K562 (cell line): ENCODE results near the gene KATNAL2. TPM values are rescaled to one million over a fixed set of nuclear protein-coding genes. Genes with fewer than 3 reads are reported as not detected.

ENCODE experiments used
- ATAC-seq: fragments of 200-7000 bp; cut with Tn5 transposase; 3 replicates; pipeline ENCODE4 v1.9.1; 2020; ENCODE audit warnings: moderate library complexity
- BruUV-seq: library from RNA; stranded (reverse); fragments of 400-500 nt; replicated peaks from 2 replicates; lab custom pipeline; 2021; lab: Mats Ljungman, UMichigan
- CTCF ChIA-PET: fragments of 300-600 bp; formaldehyde crosslinking; extraction: SDS; loops from one replicate; lab custom pipeline; 2021; ENCODE audit warnings: low intra/inter-chr PET ratio; lab: Yijun Ruan, JAX
- POLR2A ChIA-PET: fragments of 300-600, 350-650 bp; sonication (Branson Sonifier 250); formaldehyde crosslinking; extraction: SDS; loops from one replicate; lab custom pipeline; 2021; ENCODE audit warnings: antibody characterized with exemption, inconsistent platforms; lab: Yijun Ruan, JAX
- DNase-seq, 4 experiments: peaks; one replicate each; pipeline versions ENCODE4 v3.0.0 to v3.0.0-alpha.2; 2011 to 2018; ENCODE audit warnings: low spot score in 3 of 4, mixed read lengths in 3 of 4; ENCODE audit errors: extremely low read depth in 1 of 4
- FAIRE-seq: peaks from 2 replicates; lab custom pipeline; 2011; peaks lifted over from hg19 to GRCh38; lab: Jason Lieb, UNC
- H2AFZ ChIP-seq: 2 replicates; pipeline ENCODE4 v1.6.0; 2011; ENCODE audit warnings: low read depth, low read length, control low read depth, inconsistent platforms
- H3K27ac ChIP-seq: fragments of 200-600 bp; 3 replicates; pipeline ENCODE4 v1.8.0; 2011; ENCODE audit warnings: low read depth, mild to moderate bottlenecking, control low read depth, inconsistent platforms, low read length, moderate library complexity, mixed read lengths; ENCODE audit errors: extremely low read depth
- H3K27me3 ChIP-seq, 2 experiments: fragments of 300-600 bp in 1 of 2; 2 replicates in 1 of 2; 3 replicates in 1 of 2; pipeline versions ENCODE4 v1.6.0 to v1.8.0; 2011; ENCODE audit warnings: inconsistent platforms in 2 of 2, low read length in 2 of 2, mild to moderate bottlenecking in 1 of 2, mixed read lengths in 1 of 2, moderate library complexity in 1 of 2; ENCODE audit not compliant: control insufficient read depth in 2 of 2, insufficient read depth in 2 of 2
- H3K36me3 ChIP-seq: fragments of 300-600 bp; 3 replicates; pipeline ENCODE4 v1.8.0; 2011; ENCODE audit warnings: mild to moderate bottlenecking, low read length, inconsistent platforms; ENCODE audit not compliant: control insufficient read depth, insufficient read depth
- H3K4me1 ChIP-seq, 2 experiments: fragments of 200-600 bp in 1 of 2; replicated peaks in 1 of 2; 2 replicates in 1 of 2; 3 replicates in 1 of 2; pipeline versions ENCODE4 v1.5.1 to v1.8.0; 2011; ENCODE audit warnings: inconsistent platforms in 2 of 2, low read length in 2 of 2, mild to moderate bottlenecking in 1 of 2, mixed read lengths in 1 of 2, moderate library complexity in 1 of 2; ENCODE audit not compliant: control insufficient read depth in 2 of 2, insufficient read depth in 2 of 2
- H3K4me2 ChIP-seq: 2 replicates; pipeline ENCODE4 v1.6.1; 2011; ENCODE audit warnings: low read length, control low read depth, inconsistent platforms, mixed read lengths; ENCODE audit not compliant: insufficient read depth
- H3K4me3 ChIP-seq: fragments of 200-600 bp; sonication (generic), shearing (Covaris generic); 2 replicates; pipeline ENCODE4 v1.5.1; 2016; ENCODE audit warnings: control low read depth, inconsistent platforms
- H3K79me2 ChIP-seq: fragments of 200-600 bp; 3 replicates; pipeline ENCODE4 v1.8.0; 2011; ENCODE audit warnings: low read length, inconsistent platforms; ENCODE audit not compliant: control insufficient read depth, insufficient read depth
- H3K9ac ChIP-seq, 2 experiments: 2 replicates each; pipeline versions ENCODE4 v1.6.0 to v1.6.1; 2011; ENCODE audit warnings: low read depth in 2 of 2, low read length in 2 of 2, control low read depth in 1 of 2, inconsistent platforms in 1 of 2, mild to moderate bottlenecking in 1 of 2, mixed read lengths in 1 of 2; ENCODE audit not compliant: insufficient read depth in 1 of 2
- H3K9me1 ChIP-seq: one replicate; pipeline ENCODE4 v1.6.0; 2011; ENCODE audit warnings: inconsistent platforms, mild to moderate bottlenecking, low read length, moderate library complexity; ENCODE audit not compliant: control insufficient read depth, insufficient read depth
- H3K9me3 ChIP-seq: replicated peaks from 2 replicates; pipeline ENCODE4 v1.5.1; 2011; ENCODE audit warnings: low read depth, low read length, inconsistent platforms; ENCODE audit not compliant: control insufficient read depth, insufficient read depth
- H4K20me1 ChIP-seq: replicated peaks from 2 replicates; pipeline ENCODE4 v1.6.1; 2011; ENCODE audit warnings: low read length, inconsistent platforms, mixed read lengths; ENCODE audit not compliant: control insufficient read depth, insufficient read depth
- CBFB ChIP-seq: sonication (generic); formaldehyde crosslinking; IDR thresholded peaks from 2 replicates; pipeline ENCODE4 v1.4.0; 2020; ENCODE audit warnings: mild to moderate bottlenecking, missing genetic modification reagents
- CREM ChIP-seq: IDR thresholded peaks from 2 replicates; pipeline ENCODE4 v1.6.1; 2014; ENCODE audit warnings: antibody characterized with exemption, low read depth
- EZH2 ChIP-seq: IDR thresholded peaks from 2 replicates; pipeline ENCODE4 v1.6.1; 2012; ENCODE audit warnings: low read depth, mild to moderate bottlenecking, inconsistent platforms, low read length, borderline replicate concordance
- FOXK2 ChIP-seq, 2 experiments: fragments of 450-650 bp; IDR thresholded peaks in 1 of 2; conservative IDR thresholded peaks in 1 of 2; 2 replicates each; pipeline ENCODE4 v1.6.1; 2016; ENCODE audit warnings: low read depth in 2 of 2, mild to moderate bottlenecking in 1 of 2
- LCOR ChIP-seq: sonication (generic); formaldehyde crosslinking; IDR thresholded peaks from 2 replicates; pipeline ENCODE4 v1.8.0; 2022; ENCODE audit warnings: mild to moderate bottlenecking, missing genetic modification reagents
- SMARCC2 ChIP-seq: fragments of 450-650 bp; IDR thresholded peaks from 2 replicates; pipeline ENCODE4 v1.6.1; 2017; ENCODE audit warnings: antibody characterized with exemption, moderate library complexity, mild to moderate bottlenecking, low read depth
- TRIM24 ChIP-seq, 2 experiments: fragments of 450-650 bp; IDR thresholded peaks; 2 replicates each; pipeline ENCODE4 v1.6.1; 2016
- ZNF398 ChIP-seq: fragments of 250-450 bp; sonication (Bioruptor Pico); IDR thresholded peaks from 2 replicates; pipeline ENCODE4 v1.8.0; 2021; ENCODE audit warnings: moderate library complexity, mild to moderate bottlenecking, inconsistent platforms
- ZNF695 ChIP-seq: fragments of 450-650 bp; formaldehyde crosslinking; IDR thresholded peaks from 2 replicates; pipeline ENCODE4 v1.4.0; 2020; ENCODE audit warnings: mild to moderate bottlenecking, moderate library complexity
- WGBS: fragments of 100-300 bp; shearing (Covaris generic); methylation state at CpG from one replicate; pipeline ENCODE4 v1.1.6; 2016; ENCODE audit warnings: low coverage, mixed read lengths; ENCODE audit not compliant: insufficient coverage; ENCODE audit errors: missing lambda C conversion rate; 5-methylcytosine and 5-hydroxymethylcytosine counted together
- in situ Hi-C: fragments of 300-500 bp; cut with MboI; formaldehyde crosslinking; loops from 4 replicates; pipeline ENCODE4 v1.15.0; 2018; ENCODE audit warnings: inconsistent platforms, mixed read lengths
- intact Hi-C: fragments of 100-400 bp; cut with micrococcal nuclease; formaldehyde crosslinking; loops from 2 replicates; pipeline ENCODE4 v1.14.2; 2022
- polyA plus RNA-seq, 8 experiments: library from polyadenylated mRNA; depleted of rRNA in 4 of 8; stranded (reverse) in 5 of 8; unstranded in 3 of 8; fragments of >200 nt; fragmentation: Nextera tagmentation in 2 of 8; fragmentation: Illumina TruSeq in 1 of 8; extraction: Ambion mirVana in 2 of 8; extraction: Trizol in 1 of 8; gene quantifications; 2 replicates each; pipeline versions ENCODE4 v1.2.1 to v1.2.3, GENCODE V29; 2011 to 2014; ENCODE audit warnings: inconsistent platforms in 1 of 8, missing spikeins in 1 of 8
- total RNA-seq, 7 experiments: library from RNA; depleted of rRNA in 6 of 7; stranded (reverse); fragments of >200 nt in 6 of 7; fragmentation: Illumina TruSeq in 2 of 7; extraction: Trizol in 2 of 7; gene quantifications; 2 replicates each; pipeline versions ENCODE4 v1.2.1 to v1.2.3, GENCODE V29; 2011 to 2021; ENCODE audit warnings: low replicate concordance in 1 of 7

KATNAL2 gene
- total and polyA plus RNA-seq, 9 of the 15 experiments (the other 6 are each of a cell fraction or from before 2014, with no cell fraction given) = 0.08 to 1.2 (median 0.48) TPM

- no peaks in the 10 kb centered on the region for H3K79me2 ChIP-seq
- no peaks in the 10 kb centered on the region for H4K20me1 ChIP-seq
- H2AFZ ChIP-seq = no peak overlapping the region
- no peaks in the 10 kb centered on the region for H3K9me3 ChIP-seq
- H3K36me3 ChIP-seq = peaks cover 37% of the 10 kb centered on the region; the same call in 2 of the 3 replicates
- no peak overlapping the region for H3K9ac ChIP-seq
- ChIA-PET CTCF (no interaction called here), POLR2A (no interaction called here)
- ATAC-seq (no peak), FAIRE-seq (no peak), DNase-seq (no peak)
- no TSS peak for BruUV-seq
- H3K27ac ChIP-seq = no peak overlapping the region
- no peak overlapping the region for H3K4me3 ChIP-seq
- no peaks in the 10 kb centered on the region for H3K9me1 ChIP-seq
- no peak for TF ChIP-seq ZNF398 (CRISPR knock-in tag)
- no peak for TF ChIP-seq CREM
- TF ChIP-seq ZNF695 (CRISPR knock-in tag) = no peak
- no peak for TF ChIP-seq SMARCC2
- TF ChIP-seq EZH2 = no peak
- TF ChIP-seq LCOR (CRISPR knock-in tag) = no peak
- TF ChIP-seq CBFB (CRISPR knock-in tag) = no peak
- TF ChIP-seq TRIM24 (IDR thresholded peaks at IDR 0.05) = no peak
- no peak for TF ChIP-seq FOXK2 (conservative IDR thresholded peaks at IDR 0.05 in 1 of 2, IDR thresholded peaks at IDR 0.05 in 1 of 2; ENCODE audit: low read depth in 2 of 2)
- no peaks in the 10 kb centered on the region for H3K27me3 ChIP-seq
- intact Hi-C loops (no loop called here), in situ Hi-C loops (no loop called here)
- H3K4me2 ChIP-seq = no peak overlapping the region
- H3K4me1 ChIP-seq = no peaks in the 10 kb centered on the region
- 72% methylated on average over 2 of the region's 2 CpGs for WGBS
Measured at GRCh38 chr18:47115205-47115604, 197.8 kb downstream of the KATNAL2 start.
